PC-9 (cell line): ENCODE measurements around the gene RAD21L1. TPM values are rescaled to one million over a fixed set of nuclear protein-coding genes. Genes with fewer than 3 reads are reported as not detected.

Experiments
- BruUV-seq: library from RNA; stranded (reverse); fragments of 400-500 nt; replicated peaks from 2 replicates; lab custom pipeline; 2021; lab: Mats Ljungman, UMichigan
- CTCF ChIA-PET: fragments of 300-600 bp; sonication (Branson Sonifier 250); formaldehyde crosslinking; loops from one replicate; lab custom pipeline; 2022; ENCODE audit warnings: antibody characterized with exemption; lab: Charles Lee
- POLR2A ChIA-PET: fragments of 300-600 bp; sonication (Branson Sonifier 250); formaldehyde crosslinking; loops from one replicate; lab custom pipeline; 2022; ENCODE audit warnings: antibody characterized with exemption; ENCODE audit not compliant: unreplicated experiment; lab: Charles Lee
- DNase-seq, 2 experiments: peaks; one replicate each; pipeline versions ENCODE4 v3.0.0 to v3.0.0-alpha.2; 2015 to 2022; ENCODE audit warnings: mixed read lengths in 1 of 2
- H2AFZ ChIP-seq: fragments of 200-600 bp; sonication (generic); 2 replicates; pipeline ENCODE4 v1.8.1; 2017; ENCODE audit warnings: antibody characterized with exemption
- H3F3A ChIP-seq: fragments of 200-600 bp; sonication (generic); 2 replicates; pipeline ENCODE4 v1.8.1; 2017; ENCODE audit warnings: antibody characterized with exemption, mild to moderate bottlenecking, low read depth; ENCODE audit not compliant: insufficient read depth
- H3K27ac ChIP-seq: fragments of 200-600 bp; sonication (generic); 2 replicates; pipeline ENCODE4 v1.6.1; 2016; ENCODE audit warnings: mixed run types
- H3K27me3 ChIP-seq: fragments of 200-600 bp; sonication (generic); 2 replicates; pipeline ENCODE4 v1.6.1; 2016; ENCODE audit warnings: low read depth, mixed run types; ENCODE audit not compliant: insufficient read depth
- H3K36me3 ChIP-seq: fragments of 200-600 bp; sonication (generic); 2 replicates; pipeline ENCODE4 v1.6.1; 2016; ENCODE audit warnings: low read depth, mixed run types
- H3K4me1 ChIP-seq: fragments of 200-600 bp; sonication (generic); replicated peaks from 2 replicates; pipeline ENCODE4 v1.6.1; 2016; ENCODE audit warnings: mixed run types; ENCODE audit not compliant: insufficient read depth
- H3K4me2 ChIP-seq: fragments of 200-600 bp; sonication (generic); 2 replicates; pipeline ENCODE4 v1.6.1; 2017; ENCODE audit warnings: mixed run types
- H3K4me3 ChIP-seq: fragments of 200-600 bp; sonication (generic); 2 replicates; pipeline ENCODE4 v1.6.1; 2016; ENCODE audit warnings: mixed run types
- H3K79me2 ChIP-seq: fragments of 200-600 bp; sonication (generic); 2 replicates; pipeline ENCODE4 v1.6.1; 2017; ENCODE audit warnings: low read depth, mixed run types
- H3K9me2 ChIP-seq: fragments of 200-600 bp; sonication (generic); 2 replicates; pipeline ENCODE4 v1.8.1; 2017; ENCODE audit warnings: mild to moderate bottlenecking; ENCODE audit not compliant: insufficient read depth
- H3K9me3 ChIP-seq: fragments of 200-600 bp; sonication (generic); 2 replicates; pipeline ENCODE4 v1.8.1; 2016; ENCODE audit warnings: low read depth; ENCODE audit not compliant: insufficient read depth
- H4K20me1 ChIP-seq: fragments of 200-600 bp; sonication (generic); 2 replicates; pipeline ENCODE4 v1.8.1; 2017; ENCODE audit not compliant: insufficient read depth
- EZH2 ChIP-seq: fragments of 200-600 bp; sonication (generic); IDR thresholded peaks from 2 replicates; pipeline ENCODE4 v1.8.0; 2017; ENCODE audit warnings: antibody characterized with exemption, low read depth
- intact Hi-C: fragments of 100-400 bp; cut with micrococcal nuclease; formaldehyde crosslinking; loops from one replicate; pipeline ENCODE4 v1.10.0; 2022; ENCODE audit not compliant: unreplicated experiment
- total RNA-seq: library from RNA; stranded (reverse); gene quantifications from 2 replicates; pipeline ENCODE4 v1.2.3, GENCODE V29; 2021
- TF ChIP-seq, protein P1 (sequence below): fragments of 200-600 bp; sonication (generic); conservative IDR thresholded peaks from 2 replicates; pipeline ENCODE4 v1.6.1; 2017; ENCODE audit warnings: mixed run types, antibody characterized with exemption, mild to moderate bottlenecking, moderate library complexity

RAD21L1 gene
- total RNA-seq, 1 experiment from 2014 or later = not detected

GRCh38 chr20:1196634-1197033, 29.2 kb upstream of the RAD21L1 start:
- Histone ChIP-seq H3K79me2 (no peaks in the 10 kb centered on the region), H3K36me3 (no peaks in the 10 kb centered on the region), H3K4me2 (no peak overlapping the region), H3K4me3 (no peak overlapping the region), H3K9me2 (no peaks in the 10 kb centered on the region), H3F3A (no peaks in the 10 kb centered on the region), H3K4me1 (no peaks in the 10 kb centered on the region), H3K27me3 (peaks cover 26% of the 10 kb centered on the region), H2AFZ (no peak overlapping the region), H3K9me3 (no peaks in the 10 kb centered on the region), H4K20me1 (no peaks in the 10 kb centered on the region), H3K27ac (no peak overlapping the region)
- no peak for DNase-seq
- no TSS peak for BruUV-seq
- ChIA-PET POLR2A (no interaction called here), CTCF (no interaction called here)
- intact Hi-C loops = no loop called here
- TF ChIP-seq EZH2 = no peak
- TF ChIP-seq, protein P1, sequence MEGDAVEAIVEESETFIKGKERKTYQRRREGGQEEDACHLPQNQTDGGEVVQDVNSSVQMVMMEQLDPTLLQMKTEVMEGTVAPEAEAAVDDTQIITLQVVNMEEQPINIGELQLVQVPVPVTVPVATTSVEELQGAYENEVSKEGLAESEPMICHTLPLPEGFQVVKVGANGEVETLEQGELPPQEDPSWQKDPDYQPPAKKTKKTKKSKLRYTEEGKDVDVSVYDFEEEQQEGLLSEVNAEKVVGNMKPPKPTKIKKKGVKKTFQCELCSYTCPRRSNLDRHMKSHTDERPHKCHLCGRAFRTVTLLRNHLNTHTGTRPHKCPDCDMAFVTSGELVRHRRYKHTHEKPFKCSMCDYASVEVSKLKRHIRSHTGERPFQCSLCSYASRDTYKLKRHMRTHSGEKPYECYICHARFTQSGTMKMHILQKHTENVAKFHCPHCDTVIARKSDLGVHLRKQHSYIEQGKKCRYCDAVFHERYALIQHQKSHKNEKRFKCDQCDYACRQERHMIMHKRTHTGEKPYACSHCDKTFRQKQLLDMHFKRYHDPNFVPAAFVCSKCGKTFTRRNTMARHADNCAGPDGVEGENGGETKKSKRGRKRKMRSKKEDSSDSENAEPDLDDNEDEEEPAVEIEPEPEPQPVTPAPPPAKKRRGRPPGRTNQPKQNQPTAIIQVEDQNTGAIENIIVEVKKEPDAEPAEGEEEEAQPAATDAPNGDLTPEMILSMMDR = no peak

GRCh38 chr20:1197801-1198200, 28.0 kb upstream of the RAD21L1 start:
- BruUV-seq = no TSS peak

DNA sequence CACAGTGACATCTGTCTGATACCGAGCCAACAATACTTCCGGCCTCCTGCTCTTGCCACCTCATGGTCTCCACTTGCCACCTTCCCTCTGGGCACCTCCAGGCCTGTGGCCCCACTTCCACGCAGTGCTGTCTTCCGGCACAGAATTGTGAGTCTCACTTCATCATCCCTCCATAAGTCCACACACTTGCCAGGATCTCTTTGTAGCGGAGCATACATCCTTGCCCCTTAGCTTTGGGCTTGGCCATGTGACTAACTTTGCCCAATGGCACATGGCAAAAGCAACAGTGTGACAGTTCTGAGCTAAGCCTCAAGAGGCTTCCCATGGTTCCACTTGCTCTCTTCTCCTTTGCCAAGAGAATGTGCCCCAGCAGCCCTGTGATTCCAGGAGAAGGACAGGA, 27.1 kb upstream of the RAD21L1 start:
- Histone ChIP-seq H3K79me2 (no peaks in the 10 kb centered on the region), H3K27ac (no peak overlapping the region), H3K9me3 (no peaks in the 10 kb centered on the region), H3K36me3 (no peaks in the 10 kb centered on the region), H2AFZ (no peak overlapping the region), H3K27me3 (peaks cover 16% of the 10 kb centered on the region), H4K20me1 (no peaks in the 10 kb centered on the region), H3K4me2 (no peak overlapping the region), H3K4me3 (no peak overlapping the region), H3F3A (no peaks in the 10 kb centered on the region), H3K4me1 (no peaks in the 10 kb centered on the region; the same call in 1 of the 2 replicates), H3K9me2 (no peaks in the 10 kb centered on the region)
- CTCF ChIA-PET = no interaction called here
- POLR2A ChIA-PET = no interaction called here
- intact Hi-C loops = no loop called here
- TF ChIP-seq, protein P1 = no peak
- no peak for TF ChIP-seq EZH2
- DNase-seq = no peak
- BruUV-seq = no TSS peak

More at GRCh38 chr20:1197801-1198200, 28.0 kb upstream of the RAD21L1 start:
- TF ChIP-seq, protein P1 = no peak
- TF ChIP-seq EZH2 = no peak
- H3K9me3 ChIP-seq = no peaks in the 10 kb centered on the region
- no peaks in the 10 kb centered on the region for H3K9me2 ChIP-seq
- CTCF ChIA-PET = no interaction called here
- no peaks in the 10 kb centered on the region for H3K4me1 ChIP-seq
- peaks cover 20% of the 10 kb centered on the region for H3K27me3 ChIP-seq
- POLR2A ChIA-PET = no interaction called here
- no peak overlapping the region for H3K27ac ChIP-seq
- no peak overlapping the region for H2AFZ ChIP-seq
- no peaks in the 10 kb centered on the region for H3F3A ChIP-seq
- no peaks in the 10 kb centered on the region for H3K36me3 ChIP-seq
- no peaks in the 10 kb centered on the region for H4K20me1 ChIP-seq
- no peaks in the 10 kb centered on the region for H3K79me2 ChIP-seq
- no peak for DNase-seq
- no peak overlapping the region for H3K4me2 ChIP-seq
- intact Hi-C loops = no loop called here
- H3K4me3 ChIP-seq = no peak overlapping the region
